ENCODE measurements around the gene UPK2. TPM values are rescaled to one million over a fixed set of nuclear protein-coding genes. Genes with fewer than 3 reads are reported as not detected.

The UPK2 gene
- total and polyA plus RNA-seq, 2 of the 13 experiments (the other 11 are each of a cell fraction or from before 2014, with no cell fraction given), result not detected

DNA sequence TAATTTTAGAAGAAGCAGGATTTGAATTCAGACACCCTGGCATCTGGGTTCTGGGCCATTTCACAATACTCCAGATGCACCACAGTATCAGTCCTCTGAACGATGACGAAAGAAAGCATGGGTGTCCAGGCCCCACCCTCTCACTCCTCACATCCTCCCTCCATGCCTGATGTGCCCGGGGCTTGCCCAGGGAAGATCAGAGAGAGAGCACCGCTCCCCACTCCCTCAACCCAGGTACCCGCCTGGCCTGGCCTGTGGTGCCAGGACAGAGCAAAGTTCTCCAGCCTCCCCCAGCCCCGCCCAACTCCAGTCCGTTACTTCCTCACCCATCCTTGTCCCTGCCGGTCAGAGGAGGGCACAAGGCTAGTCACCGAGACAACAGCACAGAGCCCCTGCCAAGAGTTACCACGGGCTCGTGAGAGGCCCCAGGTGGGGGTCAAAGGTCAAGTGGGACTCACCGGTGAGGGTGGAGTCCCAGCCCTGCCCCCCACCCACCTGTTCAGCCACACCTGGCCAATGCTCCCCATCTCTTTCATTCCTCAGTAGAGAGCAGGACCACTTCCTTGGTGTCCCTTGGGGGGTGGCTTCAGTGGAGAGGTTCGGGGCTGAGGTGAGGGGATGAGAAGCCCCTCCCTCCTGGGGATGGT lies 38.5 kb upstream of the UPK2 start (continued):
- TF ChIP-seq ZNF180 (CRISPR knock-in tag; IDR thresholded peaks at IDR 0.05; ENCODE audit: borderline replicate concordance, low read depth), result no peak
- TF ChIP-seq JUNB (CRISPR knock-in tag; IDR thresholded peaks at IDR 0.05; ENCODE audit: borderline replicate concordance), result no peak; the same call in 1 of the 2 replicates
- TF ChIP-seq KAT7 (CRISPR knock-in tag; IDR thresholded peaks at IDR 0.05; ENCODE audit: borderline replicate concordance), result no peak
- TF ChIP-seq NFE2L2 (IDR thresholded peaks at IDR 0.05; ENCODE audit: low read length), result no peak
- no peak for TF ChIP-seq SMAD3 (CRISPR knock-in tag; IDR thresholded peaks at IDR 0.05)
- peak; percentile 47 for TF ChIP-seq SAP130 (CRISPR knock-in tag; IDR thresholded peaks at IDR 0.05; ENCODE audit: low read depth)
- TF ChIP-seq, protein P1, sequence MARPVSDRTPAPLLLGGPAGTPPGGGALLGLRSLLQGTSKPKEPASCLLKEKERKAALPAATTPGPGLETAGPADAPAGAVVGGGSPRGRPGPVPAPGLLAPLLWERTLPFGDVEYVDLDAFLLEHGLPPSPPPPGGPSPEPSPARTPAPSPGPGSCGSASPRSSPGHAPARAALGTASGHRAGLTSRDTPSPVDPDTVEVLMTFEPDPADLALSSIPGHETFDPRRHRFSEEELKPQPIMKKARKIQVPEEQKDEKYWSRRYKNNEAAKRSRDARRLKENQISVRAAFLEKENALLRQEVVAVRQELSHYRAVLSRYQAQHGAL (CRISPR knock-in tag; IDR thresholded peaks at IDR 0.05; ENCODE audit: not compliant biosample characterization), result no peak
- TF ChIP-seq ATF7-NPFF (CRISPR knock-in tag; IDR thresholded peaks at IDR 0.05; ENCODE audit: low read depth), result no peak; the same call in 1 of the 2 replicates
- TF ChIP-seq ZNF564 (CRISPR knock-in tag; IDR thresholded peaks at IDR 0.05), result no peak
- TF ChIP-seq TBL1XR1 (IDR thresholded peaks at IDR 0.05; ENCODE audit: borderline replicate concordance, low read length, partially characterized antibody), result no peak
- TF ChIP-seq ZNF441 (CRISPR knock-in tag; IDR thresholded peaks at IDR 0.05; ENCODE audit: borderline replicate concordance), result peak; percentile 12; the same call in 1 of the 2 replicates
- no peak for TF ChIP-seq ZNF678 (CRISPR knock-in tag; IDR thresholded peaks at IDR 0.05)
- TF ChIP-seq RCOR2 (CRISPR knock-in tag; IDR thresholded peaks at IDR 0.05), result no peak
- TF ChIP-seq FOSL1 (CRISPR knock-in tag; IDR thresholded peaks at IDR 0.05; ENCODE audit: borderline replicate concordance), result no peak
- TF ChIP-seq RBFOX2 (IDR thresholded peaks at IDR 0.05; ENCODE audit: low read depth, low read length), result no peak
- TF ChIP-seq, protein P2, sequence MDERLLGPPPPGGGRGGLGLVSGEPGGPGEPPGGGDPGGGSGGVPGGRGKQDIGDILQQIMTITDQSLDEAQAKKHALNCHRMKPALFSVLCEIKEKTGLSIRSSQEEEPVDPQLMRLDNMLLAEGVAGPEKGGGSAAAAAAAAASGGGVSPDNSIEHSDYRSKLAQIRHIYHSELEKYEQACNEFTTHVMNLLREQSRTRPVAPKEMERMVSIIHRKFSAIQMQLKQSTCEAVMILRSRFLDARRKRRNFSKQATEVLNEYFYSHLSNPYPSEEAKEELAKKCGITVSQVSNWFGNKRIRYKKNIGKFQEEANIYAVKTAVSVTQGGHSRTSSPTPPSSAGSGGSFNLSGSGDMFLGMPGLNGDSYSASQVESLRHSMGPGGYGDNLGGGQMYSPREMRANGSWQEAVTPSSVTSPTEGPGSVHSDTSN (CRISPR knock-in tag; IDR thresholded peaks at IDR 0.05), result no peak
- TF ChIP-seq PPARG (CRISPR knock-in tag; conservative IDR thresholded peaks at IDR 0.05), result no peak
- TF ChIP-seq, protein P3, sequence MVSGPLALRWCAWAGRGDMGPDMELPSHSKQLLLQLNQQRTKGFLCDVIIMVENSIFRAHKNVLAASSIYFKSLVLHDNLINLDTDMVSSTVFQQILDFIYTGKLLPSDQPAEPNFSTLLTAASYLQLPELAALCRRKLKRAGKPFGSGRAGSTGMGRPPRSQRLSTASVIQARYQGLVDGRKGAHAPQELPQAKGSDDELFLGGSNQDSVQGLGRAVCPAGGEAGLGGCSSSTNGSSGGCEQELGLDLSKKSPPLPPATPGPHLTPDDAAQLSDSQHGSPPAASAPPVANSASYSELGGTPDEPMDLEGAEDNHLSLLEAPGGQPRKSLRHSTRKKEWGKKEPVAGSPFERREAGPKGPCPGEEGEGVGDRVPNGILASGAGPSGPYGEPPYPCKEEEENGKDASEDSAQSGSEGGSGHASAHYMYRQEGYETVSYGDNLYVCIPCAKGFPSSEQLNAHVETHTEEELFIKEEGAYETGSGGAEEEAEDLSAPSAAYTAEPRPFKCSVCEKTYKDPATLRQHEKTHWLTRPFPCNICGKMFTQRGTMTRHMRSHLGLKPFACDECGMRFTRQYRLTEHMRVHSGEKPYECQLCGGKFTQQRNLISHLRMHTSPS (CRISPR knock-in tag; IDR thresholded peaks at IDR 0.05; ENCODE audit: low read depth), result peak; percentile 98
- TF ChIP-seq, protein P4, sequence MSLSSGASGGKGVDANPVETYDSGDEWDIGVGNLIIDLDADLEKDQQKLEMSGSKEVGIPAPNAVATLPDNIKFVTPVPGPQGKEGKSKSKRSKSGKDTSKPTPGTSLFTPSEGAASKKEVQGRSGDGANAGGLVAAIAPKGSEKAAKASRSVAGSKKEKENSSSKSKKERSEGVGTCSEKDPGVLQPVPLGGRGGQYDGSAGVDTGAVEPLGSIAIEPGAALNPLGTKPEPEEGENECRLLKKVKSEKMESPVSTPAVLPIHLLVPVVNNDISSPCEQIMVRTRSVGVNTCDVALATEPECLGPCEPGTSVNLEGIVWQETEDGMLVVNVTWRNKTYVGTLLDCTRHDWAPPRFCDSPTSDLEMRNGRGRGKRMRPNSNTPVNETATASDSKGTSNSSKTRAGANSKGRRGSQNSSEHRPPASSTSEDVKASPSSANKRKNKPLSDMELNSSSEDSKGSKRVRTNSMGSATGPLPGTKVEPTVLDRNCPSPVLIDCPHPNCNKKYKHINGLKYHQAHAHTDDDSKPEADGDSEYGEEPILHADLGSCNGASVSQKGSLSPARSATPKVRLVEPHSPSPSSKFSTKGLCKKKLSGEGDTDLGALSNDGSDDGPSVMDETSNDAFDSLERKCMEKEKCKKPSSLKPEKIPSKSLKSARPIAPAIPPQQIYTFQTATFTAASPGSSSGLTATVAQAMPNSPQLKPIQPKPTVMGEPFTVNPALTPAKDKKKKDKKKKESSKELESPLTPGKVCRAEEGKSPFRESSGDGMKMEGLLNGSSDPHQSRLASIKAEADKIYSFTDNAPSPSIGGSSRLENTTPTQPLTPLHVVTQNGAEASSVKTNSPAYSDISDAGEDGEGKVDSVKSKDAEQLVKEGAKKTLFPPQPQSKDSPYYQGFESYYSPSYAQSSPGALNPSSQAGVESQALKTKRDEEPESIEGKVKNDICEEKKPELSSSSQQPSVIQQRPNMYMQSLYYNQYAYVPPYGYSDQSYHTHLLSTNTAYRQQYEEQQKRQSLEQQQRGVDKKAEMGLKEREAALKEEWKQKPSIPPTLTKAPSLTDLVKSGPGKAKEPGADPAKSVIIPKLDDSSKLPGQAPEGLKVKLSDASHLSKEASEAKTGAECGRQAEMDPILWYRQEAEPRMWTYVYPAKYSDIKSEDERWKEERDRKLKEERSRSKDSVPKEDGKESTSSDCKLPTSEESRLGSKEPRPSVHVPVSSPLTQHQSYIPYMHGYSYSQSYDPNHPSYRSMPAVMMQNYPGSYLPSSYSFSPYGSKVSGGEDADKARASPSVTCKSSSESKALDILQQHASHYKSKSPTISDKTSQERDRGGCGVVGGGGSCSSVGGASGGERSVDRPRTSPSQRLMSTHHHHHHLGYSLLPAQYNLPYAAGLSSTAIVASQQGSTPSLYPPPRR (CRISPR knock-in tag; IDR thresholded peaks at IDR 0.05; ENCODE audit: borderline replicate concordance), result no peak
- TF ChIP-seq SOX5 (CRISPR knock-in tag; IDR thresholded peaks at IDR 0.05; ENCODE audit: borderline replicate concordance), result no peak

Measured in HepG2 (cell line).